Endometrial microvascular endothelial cells (primary cell): ENCODE results near the gene BCL6. TPM values are rescaled to one million over a fixed set of nuclear protein-coding genes. Genes with fewer than 3 reads are reported as not detected.

Source experiments
- in situ Hi-C: cut with HindIII; loops from 2 replicates; pipeline ENCODE4 v1.10.0; 2017; ENCODE audit warnings: low sequenced_read_pairs, low pct_unique_long_range_greater_than_20kb; ENCODE audit errors: inconsistent ontology term
- total RNA-seq: library from RNA; depleted of rRNA; stranded (reverse); fragments of >200 nt; gene quantifications from one replicate; pipeline ENCODE4 v1.2.3, GENCODE V29; 2015; ENCODE audit errors: inconsistent ontology term

The BCL6 gene
- total RNA-seq, 1 donor from 2014 or later = 8.3 TPM

DNA sequence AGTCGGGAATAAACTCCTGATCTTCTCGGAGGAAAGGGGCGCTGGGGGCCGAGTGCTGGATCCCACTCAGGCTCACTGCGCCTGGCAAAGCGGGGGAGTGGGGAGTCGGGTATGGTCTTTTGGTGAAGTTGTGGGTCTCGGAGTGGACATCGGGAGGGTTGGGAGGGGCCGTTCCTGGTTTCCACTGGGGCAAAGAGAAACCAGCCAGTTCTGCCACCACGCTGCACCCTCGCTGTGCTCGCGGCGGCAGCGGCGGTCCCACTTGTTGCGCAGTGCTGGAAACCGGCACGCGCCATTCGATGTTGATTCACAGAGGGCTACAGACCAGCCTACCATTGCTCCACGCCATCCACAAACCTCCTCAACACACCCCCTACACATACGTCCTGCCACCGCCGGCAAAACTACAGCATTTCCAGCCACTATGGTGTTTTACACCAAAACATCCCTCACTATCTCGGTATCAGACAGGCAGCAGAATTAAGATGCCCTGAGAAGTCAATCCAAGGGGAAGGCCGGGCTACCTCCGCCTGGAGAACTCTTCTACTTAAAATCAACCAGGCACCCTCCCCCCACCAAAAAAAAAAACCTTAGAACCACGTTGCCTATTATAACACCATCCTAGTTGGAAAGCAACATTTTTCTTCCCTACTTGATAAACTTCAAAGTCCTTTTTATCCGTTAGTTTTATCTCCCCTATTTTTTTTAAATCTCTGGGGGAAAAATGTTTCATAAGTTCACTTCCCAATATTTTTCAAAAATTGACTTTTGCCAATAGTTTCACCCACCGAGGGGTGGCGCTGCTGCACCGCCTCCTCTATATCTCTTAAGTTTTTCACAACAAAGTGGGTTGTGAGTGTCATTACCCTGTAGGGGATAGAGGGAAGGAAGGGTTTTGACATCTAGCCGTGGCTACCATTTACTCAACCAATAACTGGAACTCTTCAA, 3.6 kb downstream of the BCL6 start:
- in situ Hi-C loops = loop anchor here (5.0 to 25.0 kb wide), 8 partner anchors 413 to 1396 kb away; partner anchors contain the start of gene LPP

DNA sequence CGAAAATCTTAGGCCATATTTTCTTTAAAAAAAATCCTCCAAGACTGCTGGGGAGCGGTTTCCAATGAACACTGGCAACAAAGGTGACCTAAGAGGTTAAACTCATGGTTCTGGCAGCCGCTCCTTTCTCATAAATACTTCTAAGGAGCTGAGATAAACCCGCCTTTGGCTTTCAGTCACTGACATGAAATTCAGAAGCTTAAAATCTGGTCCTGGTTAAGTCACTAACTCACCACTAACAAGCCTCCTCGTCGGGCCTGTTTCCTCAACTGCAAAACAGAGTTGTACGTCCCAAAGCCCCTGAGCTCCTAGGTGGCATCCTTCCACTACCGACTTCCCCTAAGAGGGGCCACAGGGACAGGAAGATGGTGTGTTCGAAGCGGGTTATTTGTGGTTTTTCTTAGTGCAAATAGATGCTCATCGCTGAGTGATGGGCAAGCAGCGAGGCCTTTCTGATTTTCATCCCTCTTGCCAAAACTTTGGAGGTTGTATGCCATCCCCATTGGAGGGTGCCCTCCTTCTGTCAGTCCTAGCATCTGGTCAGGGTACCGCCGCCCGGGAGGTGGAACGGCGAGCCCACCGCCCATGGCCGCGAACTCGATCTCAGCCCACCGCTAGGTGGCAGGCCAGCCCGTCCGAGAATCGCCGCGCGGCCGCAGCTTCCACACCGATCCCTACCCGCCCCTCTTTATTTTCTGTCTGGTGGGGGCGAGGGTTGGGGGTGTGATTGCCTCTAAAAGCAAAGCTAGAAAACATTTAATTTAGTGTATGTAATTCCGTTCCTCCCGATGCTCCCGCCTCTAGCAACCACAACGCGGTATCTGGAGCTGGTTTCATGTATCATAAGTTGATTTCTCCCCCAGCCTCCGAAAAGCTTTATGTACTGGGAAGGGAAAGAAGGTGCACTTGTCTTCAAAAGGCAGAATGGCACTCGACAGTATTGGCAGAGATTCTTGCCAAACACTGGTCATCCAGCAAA, 4.6 kb downstream of the BCL6 start:
- in situ Hi-C loops = loop anchor here (5.0 to 25.0 kb wide), 8 partner anchors 414 to 1397 kb away; partner anchors contain the start of gene LPP

DNA sequence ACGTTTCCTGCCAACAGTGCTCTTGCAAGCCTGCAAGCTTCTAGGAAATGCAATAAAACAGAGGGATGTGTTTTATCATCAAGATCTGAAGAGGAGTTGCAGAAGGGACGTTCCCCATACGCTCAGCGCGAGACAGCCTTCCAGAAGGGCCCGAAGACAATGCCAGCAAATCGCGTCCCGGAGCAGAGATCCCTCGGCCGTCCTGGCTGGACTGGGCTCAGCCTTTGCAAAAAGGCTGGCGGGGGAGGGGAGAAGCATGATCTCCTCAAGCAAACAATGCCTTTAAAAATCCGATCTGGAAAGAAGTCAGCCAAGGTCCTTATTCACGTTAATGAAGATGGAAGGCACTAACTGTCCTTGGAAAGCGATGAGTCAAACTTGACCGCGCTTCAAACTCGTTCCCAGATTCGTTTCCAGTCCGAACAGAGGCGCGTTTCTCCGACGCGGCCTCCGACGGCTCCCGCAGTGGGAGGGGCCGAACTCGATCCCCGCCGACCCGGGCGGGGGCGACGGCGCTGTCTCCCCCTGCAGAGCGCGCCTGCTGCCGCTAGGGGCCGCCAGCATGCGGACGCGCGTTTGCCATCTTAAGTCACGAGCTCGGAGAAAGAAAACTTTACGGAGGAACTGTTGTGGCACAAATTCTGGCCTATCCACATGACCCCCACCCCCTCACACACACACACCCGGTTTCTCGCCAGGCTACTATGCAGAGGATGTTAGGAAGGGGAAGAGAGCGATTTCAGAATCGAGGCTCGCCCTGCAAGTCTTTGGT, 5.5 kb downstream of the BCL6 start:
- in situ Hi-C loops = loop anchor here (5.0 to 25.0 kb wide), 8 partner anchors 415 to 1398 kb away; partner anchors contain the start of gene LPP

DNA sequence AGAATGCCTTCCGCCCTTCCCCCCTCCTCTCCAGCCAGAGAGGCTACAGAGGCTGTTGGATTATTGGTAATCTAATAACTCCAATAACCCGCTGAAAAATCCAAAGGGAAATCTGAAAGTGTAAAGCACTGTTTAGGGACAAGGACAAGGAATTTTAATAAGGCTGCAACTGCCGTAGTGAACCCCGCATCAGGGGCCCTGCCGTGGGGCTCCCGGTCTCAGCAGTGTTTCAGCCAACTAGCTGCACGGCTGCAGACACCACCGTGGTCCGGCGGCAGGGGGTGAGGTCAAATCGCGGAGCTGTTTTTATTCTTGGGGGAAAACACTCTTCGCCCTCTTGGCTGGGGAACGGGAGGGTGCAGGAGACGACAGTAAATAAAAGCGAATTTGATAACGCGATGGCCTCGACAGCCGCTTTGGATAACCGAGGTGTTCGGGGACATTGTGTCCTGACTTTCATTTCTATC, 6.1 kb downstream of the BCL6 start:
- in situ Hi-C loops = loop anchor here (25.0 kb wide), 4 partner anchors 498 to 1398 kb away; no protein-coding TSS in a partner anchor

DNA sequence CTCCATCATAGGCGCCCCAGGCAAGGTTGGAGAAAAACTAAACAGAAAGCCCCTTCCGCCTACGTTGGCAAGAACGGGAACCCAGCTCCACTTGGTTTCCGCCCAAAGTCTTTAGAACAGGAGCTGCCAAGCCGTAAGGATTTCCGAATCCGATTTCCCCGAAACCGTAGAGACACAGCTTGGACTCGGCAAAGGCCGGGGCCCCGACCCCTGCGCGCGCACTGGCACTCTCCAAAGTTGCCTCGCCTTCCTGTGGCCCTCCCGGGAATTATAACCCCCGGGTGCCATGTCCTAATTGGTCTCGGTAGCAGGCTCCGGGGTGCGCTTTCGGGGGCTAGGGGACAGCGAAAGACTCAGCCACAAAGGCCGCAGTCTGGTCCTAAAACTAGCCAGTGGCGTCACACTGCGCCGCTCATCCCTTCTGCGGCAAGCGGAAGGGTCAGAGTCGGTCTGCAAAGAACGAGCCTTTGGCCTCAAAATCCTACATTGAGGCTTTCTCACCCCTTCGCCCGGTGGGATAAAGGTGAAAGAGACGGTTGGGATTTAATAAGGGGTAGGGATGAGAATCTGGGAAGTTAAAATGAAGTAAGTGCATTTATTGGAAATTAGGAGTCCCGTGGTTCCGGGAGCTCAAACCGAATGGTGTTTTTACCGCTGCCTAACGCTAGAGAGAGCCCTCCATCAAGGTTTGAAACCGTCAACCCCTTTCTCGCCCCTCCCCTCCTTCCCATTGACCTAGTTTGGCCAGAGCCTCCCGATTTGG, 6.8 kb downstream of the BCL6 start:
- in situ Hi-C loops = loop anchor here (25.0 kb wide), 4 partner anchors 499 to 1399 kb away; no protein-coding TSS in a partner anchor

DNA sequence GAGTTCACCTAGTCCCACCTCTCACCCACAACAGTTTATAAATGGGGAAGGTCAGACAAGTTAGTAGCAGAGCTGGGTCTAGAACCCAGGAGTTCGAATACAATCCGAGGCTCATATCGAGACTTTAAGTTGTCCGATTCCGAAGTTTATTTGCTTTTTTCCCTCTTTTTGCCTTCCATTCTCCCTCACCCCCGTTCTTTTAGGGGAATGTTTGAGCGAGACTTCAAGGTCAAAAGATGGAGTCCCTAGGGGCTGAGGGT, 7.3 kb downstream of the BCL6 start:
- in situ Hi-C loops = loop anchor here (25.0 kb wide), 4 partner anchors 499 to 1399 kb away; no protein-coding TSS in a partner anchor

DNA sequence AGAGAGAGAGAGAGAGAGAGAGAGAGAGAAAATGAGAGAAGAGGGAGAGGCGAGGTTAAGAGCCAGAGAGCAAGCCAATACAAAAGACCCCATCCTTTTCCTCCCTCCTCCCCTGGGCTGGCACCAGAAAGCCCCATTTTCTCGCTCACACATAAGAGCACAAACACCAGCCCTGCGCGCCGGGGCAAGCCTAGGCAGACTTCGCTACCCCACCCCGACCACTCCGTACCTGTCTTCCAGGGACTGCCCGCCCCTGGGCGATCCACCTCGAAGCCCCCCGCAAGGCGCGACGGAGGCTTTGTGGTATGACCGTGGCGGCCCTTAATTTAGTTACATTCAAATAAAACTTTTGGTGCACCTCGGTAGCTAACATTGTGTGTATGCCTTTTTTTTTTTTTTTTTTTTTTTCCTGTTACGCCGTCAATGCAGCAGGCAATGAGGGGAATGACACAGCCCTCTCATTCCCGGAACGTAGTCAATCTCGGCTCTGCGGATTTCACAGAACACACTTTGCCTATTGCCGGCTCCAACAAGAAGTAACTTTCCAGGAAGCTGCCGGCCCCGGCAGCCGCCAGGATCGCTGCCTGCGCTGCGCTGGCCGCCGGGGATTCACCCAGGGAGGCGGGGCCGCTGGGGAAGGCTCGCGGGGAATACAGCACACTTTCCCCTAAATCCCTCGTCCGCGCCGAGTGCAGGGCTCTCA, 7.7 kb downstream of the BCL6 start:
- in situ Hi-C loops = loop anchor here (25.0 kb wide), 4 partner anchors 500 to 1400 kb away; no protein-coding TSS in a partner anchor

DNA sequence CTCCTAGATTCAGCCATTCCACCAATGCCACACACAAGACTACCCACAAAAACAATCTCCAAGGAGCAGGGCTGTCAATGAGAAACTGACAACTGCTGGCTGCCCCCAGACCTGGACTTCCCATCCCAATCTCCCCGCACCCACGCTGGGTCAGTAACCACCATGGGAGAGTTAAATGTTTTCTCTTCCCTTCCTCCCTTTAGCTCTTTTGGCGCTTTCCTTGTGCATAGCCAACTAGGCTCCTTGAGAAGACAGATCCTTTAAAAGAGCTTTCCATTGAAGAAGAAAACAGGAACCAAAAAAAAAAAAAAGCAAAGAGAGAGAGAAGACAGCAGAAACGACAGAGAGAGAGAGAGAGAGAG, 8.3 kb downstream of the BCL6 start:
- in situ Hi-C loops = loop anchor here (25.0 kb wide), 4 partner anchors 500 to 1400 kb away; no protein-coding TSS in a partner anchor

DNA sequence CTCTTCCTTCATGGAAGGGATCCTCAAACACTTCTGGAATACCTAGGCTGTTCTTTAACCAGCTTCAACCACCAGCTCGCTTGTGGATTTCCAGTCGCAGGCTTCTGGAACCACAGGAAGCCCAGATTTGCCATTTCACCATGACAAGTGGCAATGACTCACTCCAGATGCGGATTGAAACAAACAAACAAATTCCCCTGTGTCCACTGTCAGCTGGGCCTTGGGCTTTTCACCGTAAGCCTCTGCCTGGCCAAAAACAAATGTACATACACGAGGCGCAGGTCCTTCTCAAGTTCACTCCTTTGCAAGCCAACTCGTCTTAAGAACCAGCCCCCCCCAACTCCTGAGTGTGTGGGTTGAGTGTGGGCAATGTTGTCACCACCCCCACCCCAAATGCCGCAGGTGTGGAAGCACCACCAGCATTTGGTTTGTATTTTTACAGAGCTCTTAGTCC, 8.8 kb downstream of the BCL6 start:
- in situ Hi-C loops = loop anchor here (25.0 kb wide), 4 partner anchors 501 to 1401 kb away; no protein-coding TSS in a partner anchor

DNA sequence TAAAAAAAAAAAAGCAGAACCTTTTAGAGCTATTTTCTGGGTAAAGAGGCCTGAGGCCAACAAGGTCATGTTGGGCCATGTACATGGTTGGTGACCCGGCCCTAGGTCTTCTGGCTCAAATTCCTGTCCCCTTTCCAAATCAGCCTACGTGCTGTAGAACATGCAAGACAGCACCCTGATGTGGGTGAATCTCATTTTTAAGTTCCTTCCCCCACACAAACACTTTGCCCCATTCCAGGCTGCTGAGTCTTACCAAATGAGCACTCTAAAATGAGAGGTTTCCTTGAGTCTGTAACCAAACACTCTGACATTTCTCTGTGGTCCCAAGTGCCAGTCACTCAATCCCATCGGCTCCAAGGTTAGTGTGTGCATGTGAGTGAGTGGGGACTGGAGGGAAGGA, 9.4 kb downstream of the BCL6 start:
- in situ Hi-C loops = loop anchor here (25.0 kb wide), 4 partner anchors 501 to 1401 kb away; no protein-coding TSS in a partner anchor

DNA sequence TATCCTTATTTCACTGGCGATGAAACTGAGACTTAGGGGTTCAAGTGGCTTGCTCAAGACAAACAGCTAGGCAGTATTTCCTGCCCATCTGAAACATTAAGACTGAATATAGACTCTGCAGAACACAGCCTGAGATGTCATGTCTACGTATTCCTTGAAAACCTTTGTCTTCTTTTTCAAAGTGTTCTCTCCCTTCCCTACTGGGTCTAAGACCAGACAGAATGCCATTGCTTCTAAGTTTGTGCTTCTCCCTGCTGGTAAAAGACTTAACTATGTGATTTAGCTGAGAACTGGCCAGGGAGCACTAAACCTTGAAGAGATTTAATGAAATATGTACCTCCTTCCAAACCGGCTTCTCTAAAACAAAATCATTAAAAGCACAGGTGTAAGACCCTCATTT, 9.9 kb downstream of the BCL6 start:
- in situ Hi-C loops = loop anchor here (25.0 kb wide), 4 partner anchors 502 to 1402 kb away; no protein-coding TSS in a partner anchor

DNA sequence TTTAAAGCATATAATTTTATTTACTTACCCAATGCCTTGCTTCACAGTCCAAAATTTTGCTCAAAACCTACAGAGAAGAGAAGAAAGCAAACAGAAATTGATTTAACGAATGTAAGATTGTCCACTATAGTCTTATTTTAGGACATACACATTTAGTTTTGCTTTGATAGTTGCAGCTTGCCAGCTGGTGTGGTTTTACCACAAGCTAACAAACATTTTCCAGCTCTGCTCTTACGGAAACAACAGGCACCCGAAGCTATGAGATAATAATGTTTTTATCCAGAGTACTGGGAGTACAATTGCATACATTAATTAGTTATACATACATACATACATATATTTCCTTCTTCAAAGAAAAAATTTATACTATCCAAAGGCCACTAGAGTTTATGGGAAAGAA, 10.4 kb downstream of the BCL6 start:
- in situ Hi-C loops = loop anchor here (25.0 kb wide), 4 partner anchors 502 to 1402 kb away; no protein-coding TSS in a partner anchor

DNA sequence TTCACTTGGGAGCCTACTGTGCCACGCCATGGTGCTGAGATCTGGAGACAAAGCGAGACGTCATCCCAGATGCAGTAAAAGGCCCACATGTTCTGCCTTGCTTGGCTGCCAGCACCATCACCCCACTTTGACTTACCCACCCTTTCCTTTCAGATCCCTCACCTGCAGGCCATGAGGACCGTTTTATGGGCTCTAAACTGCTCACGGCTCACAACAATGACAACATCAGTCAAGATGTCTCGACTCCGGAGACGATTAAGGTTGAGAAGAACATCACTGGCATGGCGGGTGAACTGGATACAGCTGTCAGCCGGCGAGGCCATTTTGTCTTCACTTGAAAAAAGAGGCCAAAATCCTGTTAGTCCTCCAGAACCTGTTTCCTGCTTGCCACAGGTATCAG, 11.9 kb downstream of the BCL6 start:
- in situ Hi-C loops = loop anchor here (25.0 kb wide), 4 partner anchors 504 to 1404 kb away; no protein-coding TSS in a partner anchor

DNA sequence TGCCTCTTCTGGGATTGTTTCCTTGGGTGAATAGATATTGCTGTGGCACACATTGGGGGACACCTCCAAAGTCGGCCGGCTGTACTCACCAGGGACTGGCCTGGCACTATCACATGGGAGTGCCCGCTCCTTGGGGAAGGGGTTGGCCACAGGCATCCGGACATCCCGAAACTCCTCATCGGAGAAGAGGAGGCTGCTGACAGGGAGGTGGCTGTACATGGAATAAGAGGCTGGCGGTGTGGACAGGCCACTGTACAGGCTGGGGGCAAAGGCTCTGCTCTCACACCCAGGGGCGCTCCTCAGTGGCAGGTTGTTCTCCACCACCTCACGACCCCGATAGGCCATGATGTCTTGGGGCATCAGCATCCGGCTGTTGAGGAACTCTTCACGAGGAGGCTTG, 15.7 kb downstream of the BCL6 start:
- in situ Hi-C loops = loop anchor here (25.0 kb wide), 4 partner anchors 508 to 1408 kb away; no protein-coding TSS in a partner anchor

DNA sequence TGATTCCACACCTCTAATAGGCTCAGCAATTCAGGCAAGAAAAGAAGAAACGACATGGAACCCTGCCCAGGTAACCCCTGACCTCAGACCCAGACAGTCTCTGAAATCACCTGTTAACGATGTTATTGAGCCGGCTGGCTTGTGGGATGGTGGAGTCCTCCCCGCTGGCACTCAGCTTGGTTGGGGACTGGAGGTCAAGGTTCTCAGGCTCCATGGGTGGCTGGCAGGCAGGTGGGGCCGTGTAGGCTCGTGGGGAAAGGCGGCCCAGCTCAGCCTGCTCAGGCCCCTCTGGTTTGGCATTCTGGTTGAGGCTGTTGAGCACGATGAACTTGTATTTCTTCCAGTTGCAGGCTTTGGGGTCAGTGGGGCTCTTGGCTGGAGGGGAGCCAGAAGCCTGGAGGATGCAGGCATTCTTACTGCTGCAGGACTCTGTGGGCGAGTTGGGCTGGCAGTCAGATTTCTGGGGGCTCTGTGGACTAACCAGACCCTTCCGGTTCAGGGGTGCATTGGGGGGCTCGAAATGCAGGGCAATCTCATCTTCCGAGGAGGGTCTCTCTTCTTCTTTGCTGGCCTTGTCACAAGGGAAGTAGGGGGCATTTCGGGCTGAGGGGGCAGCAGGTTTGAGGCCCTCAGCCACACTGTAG, 16.2 kb downstream of the BCL6 start:
- in situ Hi-C loops = loop anchor here (25.0 kb wide), 4 partner anchors 508 to 1408 kb away; no protein-coding TSS in a partner anchor

DNA sequence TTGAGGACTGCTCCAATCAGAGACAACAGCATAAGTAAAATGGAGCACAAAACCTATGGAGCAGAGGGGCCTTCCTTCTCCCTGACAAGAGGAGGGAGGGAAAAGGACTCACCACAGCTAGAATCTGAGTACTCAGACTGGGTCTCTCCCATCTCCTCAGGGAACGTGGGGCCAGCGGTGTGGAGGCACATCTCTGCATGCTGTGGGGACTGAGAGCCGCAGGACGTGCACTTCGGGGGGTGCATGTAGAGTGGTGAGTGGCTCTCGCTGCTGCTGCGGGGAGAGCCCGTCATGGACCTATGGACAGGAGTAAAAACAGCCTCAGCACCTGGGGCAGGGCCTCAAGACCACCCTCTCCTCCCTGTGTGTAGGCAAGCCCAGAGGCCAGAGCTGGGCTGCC, 17.0 kb downstream of the BCL6 start:
- in situ Hi-C loops = loop anchor here (25.0 kb wide), 4 partner anchors 509 to 1409 kb away; no protein-coding TSS in a partner anchor
